HL-60 (cell line): ENCODE measurements around the gene SACM1L.

ENCODE experiments used
- DNase-seq, 2 experiments: peaks; one replicate each; pipeline ENCODE4 v3.0.0-alpha.2; 2010 to 2020; ENCODE audit warnings: low read depth in 1 of 2, low spot score in 1 of 2
- H3K27ac ChIP-seq: fragments of 250-450 bp; sonication (Bioruptor Pico); replicated peaks from 2 replicates; pipeline ENCODE4 v1.5.1; 2020; ENCODE audit warnings: mild to moderate bottlenecking, moderate library complexity
- H3K27me3 ChIP-seq: fragments of 250-450 bp; sonication (Bioruptor Pico); 2 replicates; pipeline ENCODE4 v1.5.1; 2021; ENCODE audit warnings: mild to moderate bottlenecking, moderate library complexity; ENCODE audit not compliant: insufficient read depth, poor library complexity, severe bottlenecking
- H3K4me3 ChIP-seq: replicated peaks from 2 replicates; pipeline ENCODE4 v1.5.1; 2011; ENCODE audit warnings: mild to moderate bottlenecking, control low read depth, low read length; ENCODE audit not compliant: insufficient read depth
- CTCF ChIP-seq: IDR thresholded peaks from one replicate; pipeline ENCODE4 v1.5.1; 2011; ENCODE audit warnings: low read length, control low read depth, inconsistent platforms; ENCODE audit not compliant: insufficient read depth
- GABPA ChIP-seq: IDR thresholded peaks from 2 replicates; pipeline ENCODE4 v1.6.1; 2012; ENCODE audit warnings: low read depth
- POLR2AphosphoS5 ChIP-seq: IDR thresholded peaks from 2 replicates; pipeline ENCODE4 v1.6.1; 2012; ENCODE audit warnings: low read depth
- REST ChIP-seq: IDR thresholded peaks from 2 replicates; pipeline ENCODE4 v1.6.1; 2012; ENCODE audit warnings: low read depth; ENCODE audit not compliant: insufficient replicate concordance
- SPI1 ChIP-seq: IDR thresholded peaks from 2 replicates; pipeline ENCODE4 v1.6.1; 2012; ENCODE audit warnings: low read depth, mild to moderate bottlenecking, borderline replicate concordance

SACM1L gene

GRCh38 chr3:45689787-45690145 lies 570 bp downstream of the SACM1L start:
- no peak for DNase-seq
- Histone ChIP-seq H3K27ac (peak overlapping the region; percentile 87), H3K27me3 (no peaks in the 10 kb centered on the region), H3K4me3 (peak overlapping the region; percentile 90)
- TF ChIP-seq REST: no peak
- no peak for TF ChIP-seq CTCF
- no peak for TF ChIP-seq GABPA
- no peak for TF ChIP-seq POLR2AphosphoS5
- no peak for TF ChIP-seq SPI1

- H3K27ac ChIP-seq: peak overlapping the region; percentile 87
- DNase-seq: peak; percentile 49 to 56
- no peak for TF ChIP-seq CTCF
- TF ChIP-seq SPI1: peak; percentile 86
- no peaks in the 10 kb centered on the region for H3K27me3 ChIP-seq
- H3K4me3 ChIP-seq: peak overlapping the region; percentile 90
Measured at GRCh38 chr3:45690336-45691035, 1.3 kb downstream of the SACM1L start.

DNA sequence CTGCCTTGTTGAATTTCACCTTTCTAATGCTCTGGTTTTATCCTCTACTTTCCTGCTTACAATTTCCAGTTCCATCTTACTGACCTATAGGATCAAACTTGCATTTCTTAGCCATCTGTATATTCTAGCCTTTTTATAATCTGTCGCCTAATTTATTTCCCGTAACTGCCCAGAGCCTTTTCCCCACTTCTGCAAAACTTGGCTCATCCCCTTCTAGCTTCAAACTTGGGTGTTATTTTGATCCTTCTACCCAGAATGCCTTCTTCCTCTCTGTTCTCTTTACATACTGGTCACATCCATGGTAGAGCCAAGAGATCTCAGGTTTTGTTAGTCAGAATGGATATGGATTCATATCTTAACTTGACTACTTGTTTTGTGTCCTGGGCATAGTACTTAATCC lies 2.6 kb downstream of the SACM1L start:
- Histone ChIP-seq H3K4me3 (no peak overlapping the region), H3K27ac (no peak overlapping the region), H3K27me3 (no peaks in the 10 kb centered on the region)
- TF ChIP-seq REST (no peak), SPI1 (peak; percentile 58; the same call in 1 of the 2 replicates)
- no peak for DNase-seq

DNA sequence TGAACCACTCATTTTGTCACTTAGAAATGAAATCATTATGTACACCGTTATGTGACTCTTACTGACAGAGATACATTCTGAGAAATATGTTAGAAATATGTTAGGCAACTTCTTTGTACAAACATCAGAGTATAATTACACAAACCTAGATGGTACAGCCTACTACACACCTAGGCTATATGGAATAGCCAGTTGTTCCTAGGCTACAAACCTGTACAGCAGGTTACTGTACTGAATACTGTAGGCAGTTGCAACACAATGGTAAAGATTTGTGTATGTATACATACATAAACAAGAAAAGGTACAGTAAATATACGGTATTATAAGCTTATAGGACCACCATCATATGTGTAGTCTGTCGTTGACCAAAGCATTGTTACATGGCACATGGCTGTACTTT lies 3.7 kb downstream of the SACM1L start:
- no peak for DNase-seq
- no peak overlapping the region for H3K4me3 ChIP-seq
- no peak overlapping the region for H3K27ac ChIP-seq
- TF ChIP-seq GABPA: no peak
- TF ChIP-seq POLR2AphosphoS5: no peak
- no peak for TF ChIP-seq SPI1
- no peak for TF ChIP-seq CTCF
- TF ChIP-seq REST: no peak
- no peaks in the 10 kb centered on the region for H3K27me3 ChIP-seq
